Astrocyte (in vitro differentiated cells and primary cell): ENCODE results near the gene IL16.
"Not testable (repeated sequence)": the region's sequence is repeated elsewhere in the genome, so short reads cannot be mapped to it uniquely, and the experiment has no call there.

Experiments used
- EZH2 ChIP-seq: IDR thresholded peaks from 2 replicates; pipeline ENCODE4 v1.6.1; 2012; ENCODE audit warnings: mild to moderate bottlenecking, low read length, inconsistent platforms; ENCODE audit not compliant: insufficient read depth
- TF ChIP-seq, protein P1 (sequence below): IDR thresholded peaks from 2 replicates; pipeline ENCODE4 v1.5.1; 2011; ENCODE audit warnings: low read depth, mild to moderate bottlenecking, inconsistent platforms, low read length, moderate library complexity; ENCODE audit not compliant: insufficient read depth

DNA sequence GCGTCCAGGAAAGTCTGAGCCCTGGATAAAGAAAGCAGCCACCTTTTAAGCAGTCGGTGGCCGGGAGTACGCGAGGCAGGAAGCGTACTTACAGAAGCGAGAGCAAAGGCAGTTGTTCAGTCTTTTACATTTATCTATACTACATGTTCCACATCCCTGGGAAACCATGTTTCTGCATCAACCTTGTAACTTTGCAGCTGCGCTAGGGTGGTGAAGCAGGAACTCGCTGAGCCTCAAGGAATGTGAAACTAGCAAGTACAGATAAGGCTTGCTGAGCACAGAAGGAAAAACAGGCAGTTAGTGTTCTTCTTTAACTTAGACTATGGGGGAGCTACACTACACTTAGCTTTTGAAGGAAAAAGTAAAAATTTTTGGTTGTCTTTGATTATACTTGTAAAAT, 134.5 kb downstream of the IL16 start:
- TF ChIP-seq, protein P1, sequence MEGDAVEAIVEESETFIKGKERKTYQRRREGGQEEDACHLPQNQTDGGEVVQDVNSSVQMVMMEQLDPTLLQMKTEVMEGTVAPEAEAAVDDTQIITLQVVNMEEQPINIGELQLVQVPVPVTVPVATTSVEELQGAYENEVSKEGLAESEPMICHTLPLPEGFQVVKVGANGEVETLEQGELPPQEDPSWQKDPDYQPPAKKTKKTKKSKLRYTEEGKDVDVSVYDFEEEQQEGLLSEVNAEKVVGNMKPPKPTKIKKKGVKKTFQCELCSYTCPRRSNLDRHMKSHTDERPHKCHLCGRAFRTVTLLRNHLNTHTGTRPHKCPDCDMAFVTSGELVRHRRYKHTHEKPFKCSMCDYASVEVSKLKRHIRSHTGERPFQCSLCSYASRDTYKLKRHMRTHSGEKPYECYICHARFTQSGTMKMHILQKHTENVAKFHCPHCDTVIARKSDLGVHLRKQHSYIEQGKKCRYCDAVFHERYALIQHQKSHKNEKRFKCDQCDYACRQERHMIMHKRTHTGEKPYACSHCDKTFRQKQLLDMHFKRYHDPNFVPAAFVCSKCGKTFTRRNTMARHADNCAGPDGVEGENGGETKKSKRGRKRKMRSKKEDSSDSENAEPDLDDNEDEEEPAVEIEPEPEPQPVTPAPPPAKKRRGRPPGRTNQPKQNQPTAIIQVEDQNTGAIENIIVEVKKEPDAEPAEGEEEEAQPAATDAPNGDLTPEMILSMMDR, result not testable (repeated sequence)
- not testable (repeated sequence) for TF ChIP-seq EZH2
